SK-N-SH (cell line): ENCODE measurements around the gene MRPS12.

ENCODE experiments used
- CTCF ChIP-seq: fragments of 200-600 bp; sonication (generic); IDR thresholded peaks from 2 replicates; pipeline ENCODE4 v1.6.1; 2017; ENCODE audit warnings: antibody characterized with exemption, mild to moderate bottlenecking, moderate library complexity
- FOXM1 ChIP-seq: IDR thresholded peaks from 2 replicates; pipeline ENCODE4 v1.4.0; 2012; ENCODE audit warnings: low read depth, mild to moderate bottlenecking
- IRF3 ChIP-seq: fragments of 150-350 bp; IDR thresholded peaks from 2 replicates; pipeline ENCODE4 v1.6.1; 2016; ENCODE audit warnings: mild to moderate bottlenecking, low read depth, low read length
- MAX ChIP-seq: IDR thresholded peaks from 2 replicates; pipeline ENCODE4 v1.4.0; 2012; ENCODE audit warnings: low read depth
- NFIC ChIP-seq: IDR thresholded peaks from 2 replicates; pipeline ENCODE4 v1.4.0; 2012; ENCODE audit warnings: borderline replicate concordance
- POLR2AphosphoS5 ChIP-seq: IDR thresholded peaks from 2 replicates; pipeline ENCODE4 v1.6.1; 2012; ENCODE audit warnings: low read depth, low read length
- USF1 ChIP-seq: IDR thresholded peaks from 2 replicates; pipeline ENCODE4 v1.4.0; 2012; ENCODE audit warnings: low read depth, borderline replicate concordance

- TF ChIP-seq CTCF (no peak), USF1 (no peak), IRF3 (no peak), NFIC (no peak), MAX (no peak), POLR2AphosphoS5 (no peak), FOXM1 (no peak)
Observed at GRCh38 chr19:38971672-38972071, 40.9 kb downstream of the MRPS12 start.
